Adrenal gland (tissue), 5 donors: ENCODE measurements around the gene NUAK1.
A peak's percentile ranks its signal among the peaks of the same experiment; 100 is the strongest.

Source experiments
- POLR2A ChIP-seq, 2 donors: fragments of 450-650 bp; IDR thresholded peaks; one replicate each; pipeline ENCODE4 v1.6.1; 2017; ENCODE audit warnings: antibody characterized with exemption in 2 of 2, mild to moderate bottlenecking in 2 of 2, moderate library complexity in 1 of 2
- TF ChIP-seq, protein P1 (sequence below), 6 experiments: fragments of 450-650 bp in 4 of 6; fragments of 200-600 bp in 2 of 6; sonication (generic) in 1 of 6; IDR thresholded peaks; 1 replicate in 5 of 6; 2 replicates in 1 of 6; pipeline versions ENCODE4 v1.5.1 to v1.8.0; 2016 to 2021; ENCODE audit warnings: antibody characterized with exemption in 6 of 6, mild to moderate bottlenecking in 2 of 6, moderate library complexity in 1 of 6
- donor health status: DM: no; HTN: no; CAD: no.

DNA sequence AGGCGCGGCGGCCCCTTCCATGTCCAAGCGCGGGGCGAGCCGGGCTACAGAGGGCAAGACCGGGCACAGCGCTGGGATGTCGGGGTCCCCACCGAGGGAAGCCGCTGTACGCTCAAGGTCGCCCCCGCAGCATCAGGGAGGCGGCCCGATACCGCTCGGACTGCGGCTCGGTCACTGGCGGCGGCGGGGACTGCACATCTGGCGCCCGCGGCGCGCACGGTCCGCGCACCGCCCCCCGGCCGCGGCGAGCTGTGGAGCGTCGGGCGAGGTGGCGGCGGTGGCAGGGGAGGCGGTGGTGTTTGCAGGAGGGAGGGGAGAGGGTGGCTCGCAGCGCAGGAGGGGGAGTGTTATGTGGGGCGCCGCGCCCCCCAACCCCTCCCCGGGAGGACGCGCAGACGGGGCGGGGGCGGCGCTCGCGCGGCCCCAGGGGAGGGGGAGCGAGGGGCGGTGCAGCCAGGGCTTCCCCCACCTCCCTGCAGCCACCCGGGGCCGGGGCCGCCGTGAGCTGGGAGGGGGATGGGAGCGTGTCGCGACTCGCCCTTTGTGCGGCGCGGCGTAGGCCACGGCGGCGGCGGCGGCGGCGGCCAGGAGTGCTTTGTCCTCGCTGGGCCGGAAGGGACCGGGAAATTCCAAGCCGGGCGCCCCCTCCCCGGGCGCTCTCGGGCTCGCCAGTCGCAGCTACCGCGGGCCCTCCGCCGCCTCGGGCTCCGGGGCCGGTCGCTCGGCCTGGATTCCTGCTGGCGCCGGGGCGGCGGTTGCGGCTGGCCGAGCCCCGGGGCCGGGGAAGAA, at the start of gene NUAK1:
- TF ChIP-seq, protein P1, sequence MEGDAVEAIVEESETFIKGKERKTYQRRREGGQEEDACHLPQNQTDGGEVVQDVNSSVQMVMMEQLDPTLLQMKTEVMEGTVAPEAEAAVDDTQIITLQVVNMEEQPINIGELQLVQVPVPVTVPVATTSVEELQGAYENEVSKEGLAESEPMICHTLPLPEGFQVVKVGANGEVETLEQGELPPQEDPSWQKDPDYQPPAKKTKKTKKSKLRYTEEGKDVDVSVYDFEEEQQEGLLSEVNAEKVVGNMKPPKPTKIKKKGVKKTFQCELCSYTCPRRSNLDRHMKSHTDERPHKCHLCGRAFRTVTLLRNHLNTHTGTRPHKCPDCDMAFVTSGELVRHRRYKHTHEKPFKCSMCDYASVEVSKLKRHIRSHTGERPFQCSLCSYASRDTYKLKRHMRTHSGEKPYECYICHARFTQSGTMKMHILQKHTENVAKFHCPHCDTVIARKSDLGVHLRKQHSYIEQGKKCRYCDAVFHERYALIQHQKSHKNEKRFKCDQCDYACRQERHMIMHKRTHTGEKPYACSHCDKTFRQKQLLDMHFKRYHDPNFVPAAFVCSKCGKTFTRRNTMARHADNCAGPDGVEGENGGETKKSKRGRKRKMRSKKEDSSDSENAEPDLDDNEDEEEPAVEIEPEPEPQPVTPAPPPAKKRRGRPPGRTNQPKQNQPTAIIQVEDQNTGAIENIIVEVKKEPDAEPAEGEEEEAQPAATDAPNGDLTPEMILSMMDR (IDR thresholded peaks at IDR 0.05), result peak in 2 of 6 experiments; percentile 15 to 16
- peak in 1 of 2 donors; percentile 44 for TF ChIP-seq POLR2A (IDR thresholded peaks at IDR 0.05)
